HG03103 (cell line): ENCODE measurements around the gene ENTR1.

ENCODE experiments used
- ATAC-seq: cut with Tn5 transposase; IDR thresholded peaks from one replicate; pipeline ENCODE4 v1.9.1; 2021; ENCODE audit warnings: low read depth; ENCODE audit not compliant: unreplicated experiment

ENTR1 gene

DNA sequence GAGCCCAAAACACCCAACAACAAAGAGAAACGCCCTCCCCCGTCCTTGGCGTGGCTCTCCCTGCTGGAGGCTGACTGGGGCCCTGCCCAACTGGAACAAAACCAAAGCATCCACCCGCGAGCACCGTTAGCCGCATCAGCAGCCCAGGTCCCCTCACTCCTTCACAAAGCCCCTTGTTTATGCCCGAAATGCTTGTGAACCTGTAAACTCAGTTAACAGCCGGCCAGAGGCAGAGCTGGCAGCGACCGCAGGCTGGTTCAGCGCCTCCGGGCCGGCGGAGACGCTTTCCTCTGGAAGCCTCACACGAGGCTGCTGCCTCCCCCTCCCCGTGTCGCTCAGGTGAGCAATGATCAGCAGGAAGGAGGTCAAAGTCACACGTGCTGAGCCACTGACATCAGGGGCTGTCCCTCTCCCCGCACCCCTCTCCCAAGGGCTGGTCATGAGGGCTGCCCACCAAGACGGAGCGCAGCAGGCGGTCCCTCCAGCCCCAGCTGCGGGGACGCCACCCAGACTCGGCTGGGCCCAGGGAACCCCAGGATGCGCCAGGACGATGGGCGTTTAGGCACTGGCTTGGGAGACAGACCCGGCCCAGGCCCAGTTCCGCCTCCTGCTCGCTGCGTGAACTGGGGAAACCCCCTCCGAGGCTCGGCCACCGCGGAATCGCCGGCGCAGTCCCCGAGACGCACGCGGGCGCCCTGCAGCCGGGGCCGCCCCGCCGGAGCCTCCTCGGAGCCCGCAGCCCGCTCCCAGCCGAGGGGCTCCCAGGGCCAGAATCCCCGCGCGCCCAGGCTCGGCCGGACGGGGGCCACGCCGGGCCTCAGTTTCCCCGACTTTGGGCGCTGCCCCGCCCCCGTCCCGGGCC lies 11.0 kb downstream of the ENTR1 start:
- peak; percentile 15 for ATAC-seq

DNA sequence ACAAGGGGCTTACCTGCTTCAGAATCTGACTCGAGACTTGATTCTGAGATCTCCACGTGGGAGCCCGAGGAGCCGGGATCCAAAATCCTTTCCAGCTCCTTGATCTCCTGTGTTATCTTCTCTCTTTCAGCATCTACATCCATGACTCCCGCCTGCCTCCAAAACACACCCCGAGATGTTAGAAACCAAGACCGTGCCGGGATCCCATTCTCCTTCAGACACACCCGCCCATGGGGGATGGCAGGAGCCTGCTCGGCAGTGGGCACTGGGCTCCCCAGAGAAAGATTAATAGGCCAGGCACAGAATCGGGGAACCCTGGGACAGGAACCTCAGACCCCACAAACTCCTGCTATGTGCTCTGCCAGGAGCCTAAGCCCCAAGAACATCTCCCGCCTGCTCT lies 12.1 kb downstream of the ENTR1 start:
- ATAC-seq, result no peak

DNA sequence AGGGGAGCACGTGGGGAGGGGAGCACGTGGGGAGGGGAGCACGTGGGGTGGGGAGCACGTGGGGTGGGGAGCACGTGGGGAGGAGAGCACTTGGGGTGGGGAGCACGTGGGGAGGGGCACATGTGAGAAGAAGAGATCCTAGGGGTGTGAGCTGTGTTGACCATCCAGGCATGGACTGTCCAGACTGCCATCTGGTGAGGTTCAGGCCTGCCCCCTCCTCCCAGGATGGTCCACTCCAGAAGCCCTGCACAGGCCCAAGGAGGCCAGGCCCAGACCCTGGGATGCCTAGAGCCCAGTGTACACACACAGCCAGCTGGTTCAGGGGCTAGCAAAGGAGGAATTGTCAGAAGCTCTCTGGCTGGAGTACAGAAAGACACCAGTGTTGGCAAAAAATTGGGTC lies 12.8 kb downstream of the ENTR1 start:
- ATAC-seq, result no peak

DNA sequence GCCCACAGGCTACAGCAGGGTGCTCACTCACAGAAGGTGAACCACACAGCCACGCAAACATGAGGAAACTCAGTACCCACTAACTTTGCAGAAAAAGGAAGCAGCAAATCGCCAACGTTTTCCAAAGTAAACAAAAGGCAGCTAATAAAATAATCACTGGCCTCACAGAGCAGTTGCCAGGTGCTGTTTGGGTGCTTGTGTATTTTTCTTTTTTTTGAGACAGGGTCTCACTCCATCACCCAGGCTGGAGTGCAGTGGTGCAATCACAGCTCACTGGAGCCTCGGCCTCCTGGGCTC lies 14.2 kb downstream of the ENTR1 start:
- ATAC-seq, result no peak

DNA sequence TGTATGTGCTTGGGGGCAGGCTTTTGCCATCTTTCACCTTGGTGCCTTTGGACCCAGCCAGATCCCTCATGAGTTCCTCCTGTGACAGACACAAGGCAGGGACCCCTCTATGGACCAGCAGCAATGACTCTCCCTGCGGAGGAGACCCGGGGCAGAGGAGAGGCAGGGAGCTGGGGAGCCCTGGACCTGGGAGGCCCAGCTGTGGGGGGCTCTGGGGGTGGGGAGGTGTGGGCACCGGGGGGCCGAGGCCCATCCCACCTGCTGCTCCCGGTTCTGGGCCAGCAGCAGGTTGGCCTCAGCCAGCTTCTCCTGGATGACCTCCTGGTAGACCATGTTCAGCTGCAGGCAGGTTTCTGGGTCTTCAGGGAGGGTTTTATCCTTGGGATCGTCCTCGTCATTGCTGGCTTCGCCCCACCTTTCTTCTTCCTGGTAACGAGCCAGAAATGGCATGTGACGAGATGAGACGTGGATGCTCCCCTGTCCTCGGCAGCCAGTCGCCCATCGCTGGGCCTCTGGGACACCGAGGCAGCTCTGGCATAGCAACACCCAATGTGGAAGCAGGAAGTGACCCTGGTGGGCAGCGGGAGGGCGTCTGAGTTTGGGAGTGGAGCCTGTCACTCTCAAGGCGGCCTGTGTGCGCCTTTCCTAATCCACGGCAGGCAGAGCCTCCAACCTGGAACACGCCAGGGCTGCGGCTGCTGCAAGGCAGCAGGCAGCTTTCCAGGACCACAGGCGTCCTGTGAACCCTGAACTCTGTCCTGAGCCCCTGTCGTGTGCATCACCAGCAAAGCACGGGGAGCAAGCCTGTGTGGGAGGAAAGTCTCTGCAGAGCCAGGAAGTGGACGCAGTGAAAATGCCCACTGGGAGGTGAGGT lies 14.8 kb downstream of the ENTR1 start:
- ATAC-seq, result no peak

DNA sequence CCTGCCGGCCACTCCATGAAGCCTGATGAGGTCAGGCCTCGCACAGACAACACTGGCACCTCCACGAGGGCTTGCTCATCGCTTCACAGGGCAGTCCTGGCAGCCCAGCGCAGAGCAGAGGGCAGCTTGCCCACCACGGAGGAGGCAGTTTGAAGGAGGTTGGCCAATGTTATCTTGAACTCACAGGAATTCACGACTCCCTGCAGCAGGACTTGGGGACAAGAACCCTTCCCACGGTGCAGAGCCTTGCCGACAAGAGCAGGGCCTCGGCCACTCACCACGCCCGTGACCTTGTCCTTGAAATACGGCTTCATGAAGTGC lies 15.4 kb downstream of the ENTR1 start:
- ATAC-seq, result no peak

DNA sequence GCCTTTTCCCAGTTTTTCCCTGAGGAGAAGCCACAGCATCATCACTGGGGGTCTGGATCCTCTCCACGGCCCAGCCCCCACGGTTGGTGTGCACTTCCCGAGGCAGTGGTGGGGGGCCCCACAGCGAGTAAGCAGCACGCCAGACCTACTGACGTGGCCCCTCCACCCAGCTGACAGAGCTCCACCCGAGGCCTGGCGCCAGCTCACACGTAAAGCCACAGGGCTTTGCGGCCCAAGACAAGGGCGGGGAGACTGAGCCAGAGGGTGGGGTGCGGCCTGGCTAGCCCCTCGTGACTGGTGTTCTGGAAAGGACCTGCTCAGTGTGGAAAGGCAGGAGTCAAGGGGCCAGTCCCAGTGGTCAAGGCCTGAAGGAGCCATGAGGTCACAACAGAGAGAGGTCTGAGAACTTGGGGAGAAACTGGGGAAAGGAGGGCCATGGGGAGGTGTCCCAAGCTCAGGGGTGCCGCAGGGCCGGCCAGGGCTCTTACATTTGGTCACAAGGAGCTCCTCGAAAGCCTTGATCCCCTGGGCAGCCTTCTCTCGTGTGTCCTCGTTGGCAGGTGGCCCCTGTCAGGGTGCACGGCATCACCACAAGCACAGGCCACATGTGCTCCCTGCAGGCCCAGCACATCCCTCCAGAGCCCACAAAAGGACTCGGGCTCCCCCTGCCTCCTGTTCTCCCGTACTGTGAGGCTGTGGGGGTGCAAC lies 15.9 kb downstream of the ENTR1 start:
- no peak for ATAC-seq

DNA sequence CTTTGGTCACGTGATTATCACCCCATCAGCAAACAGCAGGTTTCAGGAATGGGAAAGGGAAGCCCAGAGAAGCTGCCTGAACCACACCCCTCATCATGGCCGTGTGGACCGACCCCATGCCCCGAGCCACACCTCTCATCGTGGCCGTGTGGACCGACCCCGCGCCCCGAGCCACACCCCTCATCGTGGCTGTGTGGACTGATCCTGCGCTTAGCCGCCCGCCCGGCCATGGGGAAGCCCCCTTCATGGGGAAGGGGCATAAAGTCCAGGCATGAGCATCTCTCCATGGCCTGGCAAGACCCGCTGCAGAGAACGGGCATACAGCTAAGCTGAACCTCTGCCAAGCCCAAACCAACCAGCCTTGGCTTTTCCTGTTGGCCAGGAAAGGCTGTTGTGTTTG lies 16.9 kb downstream of the ENTR1 start:
- ATAC-seq, result no peak

DNA sequence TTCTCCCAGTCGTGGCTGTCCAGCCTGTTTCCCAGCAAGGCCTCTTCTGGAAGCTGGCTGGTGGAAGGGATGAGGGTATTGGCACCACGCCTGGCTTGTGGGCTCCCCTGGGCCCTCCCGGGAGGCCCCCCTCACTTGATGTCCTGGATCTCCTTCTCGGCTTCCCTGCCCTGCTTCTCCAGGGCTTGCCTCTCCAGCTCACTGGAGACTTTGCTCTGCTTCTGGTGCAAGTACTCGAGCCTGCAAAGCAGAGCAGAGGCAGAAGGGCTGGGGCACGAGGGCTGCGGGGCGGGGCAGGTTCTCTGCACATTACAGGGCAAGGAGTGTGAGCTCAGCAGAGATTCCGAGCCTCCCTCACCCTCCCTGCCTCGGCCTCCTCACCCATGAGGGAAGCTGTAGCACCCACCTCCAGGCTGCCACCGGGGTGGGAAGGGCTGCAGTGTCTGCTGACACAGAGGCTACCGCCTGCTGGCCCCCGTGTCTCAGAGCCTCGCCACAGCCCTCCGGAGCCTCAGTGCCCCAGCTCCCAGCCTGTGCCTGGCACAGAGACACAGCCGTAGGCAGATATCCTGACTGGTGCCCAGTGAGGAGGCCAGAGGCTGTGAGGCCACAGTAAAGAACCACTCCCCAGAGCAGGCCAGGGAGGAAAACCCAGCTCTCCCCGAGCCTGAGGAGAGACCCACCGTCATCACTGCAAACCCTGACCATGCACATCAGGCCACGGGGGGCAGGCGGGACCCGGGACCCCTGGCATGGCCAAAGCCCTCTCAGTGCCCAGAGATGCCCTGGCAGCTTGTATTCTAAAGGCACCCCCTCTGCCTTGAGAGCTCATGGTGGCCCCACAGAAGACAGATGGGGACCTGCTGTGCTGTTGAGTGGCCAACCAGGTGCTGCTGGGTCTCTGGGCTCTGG lies 17.6 kb downstream of the ENTR1 start:
- no peak for ATAC-seq

DNA sequence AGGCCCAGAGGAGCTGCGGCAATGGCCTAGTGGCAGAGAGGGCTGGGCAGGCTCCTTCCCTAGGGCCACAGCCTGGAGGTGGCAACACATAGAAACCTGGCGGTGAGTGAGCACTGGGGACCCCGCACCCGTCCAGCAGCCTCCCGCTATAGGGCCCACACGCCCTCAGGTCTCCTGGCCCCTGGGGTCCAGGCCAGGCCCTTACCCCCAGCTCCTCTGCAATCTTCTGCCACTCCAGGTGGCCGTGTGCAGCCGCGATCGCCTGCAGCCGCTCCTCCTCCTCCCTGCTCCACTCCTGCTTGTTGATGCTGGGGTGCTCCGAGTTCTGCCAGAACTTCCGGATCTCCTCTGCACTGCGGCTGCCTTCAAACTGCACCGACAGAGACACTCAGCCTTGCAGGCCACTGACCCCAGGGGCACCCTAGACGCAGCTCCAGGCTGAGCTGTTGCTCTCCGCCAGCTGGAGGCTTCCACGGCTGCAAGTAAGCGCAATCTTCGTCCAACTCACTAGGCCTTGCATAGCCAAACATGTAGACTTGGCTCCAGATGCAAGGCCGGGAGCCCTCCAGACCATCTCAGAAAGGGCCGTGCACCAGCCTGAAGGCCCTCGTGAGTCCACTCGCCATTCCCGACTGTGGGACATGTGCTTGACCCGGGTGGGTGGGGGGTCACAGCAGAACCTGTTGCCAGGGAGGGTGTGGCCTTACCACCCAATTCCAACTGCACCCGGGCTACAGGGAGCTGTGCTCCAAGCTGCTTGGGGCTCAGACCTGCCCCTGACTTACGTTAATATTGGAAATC lies 18.5 kb downstream of the ENTR1 start:
- no peak for ATAC-seq

DNA sequence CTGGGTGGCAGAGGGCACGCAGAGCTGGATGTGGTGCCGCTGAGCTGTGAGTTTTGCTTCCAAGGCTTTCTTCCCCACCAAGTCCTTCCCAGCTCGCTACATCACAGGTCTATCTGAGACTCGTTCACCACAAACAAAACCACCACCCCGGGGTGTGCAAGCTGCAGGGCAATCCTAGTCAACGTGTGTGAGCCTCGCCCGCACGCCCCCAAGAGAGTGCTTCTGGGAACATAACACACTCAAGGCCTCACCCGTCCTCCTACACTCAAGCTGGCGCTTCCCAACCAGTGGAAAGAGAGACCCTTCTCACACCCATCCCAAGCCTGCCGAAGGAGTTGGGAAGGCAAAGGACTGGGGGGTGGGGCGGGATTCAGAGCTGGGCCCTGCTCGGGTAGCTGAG lies 21.0 kb downstream of the ENTR1 start:
- ATAC-seq, result no peak

DNA sequence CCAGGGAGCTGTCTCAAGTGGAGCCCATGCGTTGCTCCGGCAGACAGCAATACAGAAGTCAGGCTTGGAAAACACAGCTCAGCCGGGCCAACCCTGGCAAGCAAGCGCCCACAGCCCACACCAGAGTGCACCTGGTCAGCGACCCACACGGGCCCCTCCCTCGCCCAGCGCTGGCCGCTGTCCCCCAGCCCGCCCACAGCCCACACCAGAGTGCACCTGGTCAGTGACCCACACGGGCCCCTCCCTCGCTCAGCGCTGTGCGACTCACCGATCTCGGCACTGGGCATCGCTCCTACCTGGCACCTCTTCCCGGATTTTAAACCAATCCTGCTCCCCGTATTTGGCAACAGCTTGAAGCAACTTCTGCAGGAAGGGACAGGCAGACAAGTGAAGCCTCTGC lies 23.2 kb downstream of the ENTR1 start:
- no peak for ATAC-seq

DNA sequence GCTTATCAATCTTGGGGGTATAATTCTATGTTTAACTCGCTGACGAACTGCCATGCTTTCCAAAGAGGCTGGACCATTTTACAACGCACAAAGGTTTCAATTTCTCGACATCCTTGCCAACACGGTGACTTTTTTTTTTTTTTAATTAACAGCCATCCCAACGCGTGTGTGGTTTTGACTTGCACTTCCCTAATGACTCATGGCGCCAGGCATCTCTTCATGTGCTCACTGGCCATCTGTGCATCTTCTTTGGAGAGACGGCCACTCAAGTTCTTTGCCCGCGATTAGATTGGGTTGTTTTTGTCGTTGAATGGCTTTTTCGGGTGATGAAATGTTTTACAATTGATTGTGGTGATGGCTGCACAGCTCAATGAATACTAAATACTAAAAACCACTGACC lies 24.4 kb downstream of the ENTR1 start:
- no peak for ATAC-seq

DNA sequence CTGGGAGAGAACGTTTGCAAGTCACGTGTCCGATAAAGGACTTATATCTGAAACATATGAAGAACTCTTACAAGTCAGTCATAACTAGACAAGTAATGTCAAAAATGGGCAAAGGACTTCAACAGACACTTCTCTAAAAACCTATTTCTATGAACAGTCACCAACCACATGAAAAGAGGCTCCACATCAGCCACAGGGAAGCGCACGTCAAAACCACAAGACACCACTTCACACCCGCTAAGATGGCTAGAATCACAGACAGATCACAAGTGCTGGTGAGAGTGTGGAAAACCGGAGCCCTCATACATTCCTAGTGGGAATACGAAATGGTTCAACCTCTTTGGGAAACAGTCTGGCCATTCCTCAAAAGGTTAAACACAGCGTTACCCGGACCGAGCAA lies 25.4 kb downstream of the ENTR1 start:
- no peak for ATAC-seq

DNA sequence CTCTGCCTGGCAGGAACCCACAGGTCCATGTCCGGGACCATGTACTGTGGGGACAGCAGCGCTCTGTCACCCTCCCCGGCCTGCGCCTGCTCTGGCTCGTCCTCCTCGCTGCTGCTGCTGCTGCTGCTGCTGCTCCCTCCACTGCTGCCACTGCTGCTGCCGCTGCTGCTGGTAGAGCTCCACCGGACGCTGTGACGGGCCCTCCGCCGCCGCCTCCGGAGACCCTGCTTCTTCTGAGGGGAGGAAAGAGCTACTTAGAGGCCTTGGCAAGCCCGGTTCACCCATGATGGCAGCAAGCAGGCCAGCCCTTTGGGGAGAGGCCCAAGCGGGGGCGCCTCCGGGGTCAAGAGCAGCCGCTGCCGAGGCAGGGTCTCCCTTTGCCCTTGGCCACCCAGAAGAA lies 27.0 kb downstream of the ENTR1 start:
- ATAC-seq, result no peak

DNA sequence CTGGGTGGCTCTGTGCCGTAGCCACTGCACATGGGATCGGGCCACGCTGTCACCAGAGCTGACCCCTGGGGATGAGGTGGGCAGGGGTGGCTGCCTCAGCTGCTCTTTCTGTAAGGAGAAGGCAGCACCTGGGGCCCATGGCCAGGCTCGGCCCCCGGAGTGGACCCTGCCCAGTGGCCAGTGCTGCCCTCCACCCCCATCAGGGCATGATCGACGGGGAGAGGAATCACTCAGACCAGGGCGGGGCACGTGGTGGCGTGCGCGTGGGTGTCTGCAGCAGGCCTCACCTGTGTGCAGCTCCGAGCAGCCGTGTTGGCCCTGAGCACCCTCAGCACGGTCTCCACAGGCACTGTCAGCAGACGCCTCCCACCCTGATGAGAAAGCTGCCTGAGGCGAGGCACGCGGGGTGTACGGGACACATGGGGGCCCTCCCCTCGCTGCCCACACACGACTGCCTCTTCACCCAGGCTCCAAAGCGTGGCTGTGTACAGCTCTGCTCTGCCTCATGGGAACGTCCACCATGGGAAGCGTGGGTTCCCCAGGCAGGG lies 28.4 kb downstream of the ENTR1 start:
- ATAC-seq, result no peak

DNA sequence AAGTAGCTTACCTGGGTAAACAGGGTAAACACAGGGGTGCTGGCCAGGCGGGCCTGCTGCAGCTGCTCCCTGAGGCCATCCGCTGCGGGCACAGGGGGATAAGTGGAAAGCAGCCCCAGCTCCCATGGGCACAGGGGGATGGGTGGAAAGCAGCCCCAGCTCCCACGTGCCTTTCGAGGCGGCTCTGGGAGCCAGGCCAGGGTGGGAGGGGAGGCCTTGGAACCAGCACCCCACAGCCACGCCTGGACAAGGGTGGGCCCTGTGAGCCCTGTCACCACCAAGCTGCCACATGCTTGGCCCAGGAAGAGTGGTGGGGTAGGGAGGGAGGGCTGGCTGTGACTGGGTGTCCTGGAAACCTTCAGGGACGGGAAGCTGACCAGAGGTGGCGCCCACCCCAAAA lies 29.1 kb downstream of the ENTR1 start:
- ATAC-seq, result no peak

DNA sequence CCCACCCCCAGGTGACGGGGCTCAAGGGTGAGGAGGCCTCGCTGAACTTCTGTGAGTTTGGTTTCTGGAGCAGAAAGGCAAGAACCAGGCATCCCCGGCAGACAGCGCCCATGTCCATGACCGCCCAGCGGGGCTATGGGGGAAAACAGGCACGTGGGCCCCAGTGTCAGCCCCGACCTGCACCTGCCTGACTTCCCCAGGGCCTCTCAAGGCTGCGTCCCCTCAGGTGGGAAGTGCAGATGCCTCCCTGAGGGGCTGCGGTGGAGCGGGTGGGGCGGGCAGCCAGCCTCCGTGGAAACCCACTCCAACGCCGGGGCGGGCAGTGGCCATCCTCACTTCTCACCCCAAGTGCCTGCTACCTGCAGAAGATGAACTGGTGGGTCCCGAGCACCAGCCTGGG lies 30.0 kb downstream of the ENTR1 start:
- no peak for ATAC-seq

DNA sequence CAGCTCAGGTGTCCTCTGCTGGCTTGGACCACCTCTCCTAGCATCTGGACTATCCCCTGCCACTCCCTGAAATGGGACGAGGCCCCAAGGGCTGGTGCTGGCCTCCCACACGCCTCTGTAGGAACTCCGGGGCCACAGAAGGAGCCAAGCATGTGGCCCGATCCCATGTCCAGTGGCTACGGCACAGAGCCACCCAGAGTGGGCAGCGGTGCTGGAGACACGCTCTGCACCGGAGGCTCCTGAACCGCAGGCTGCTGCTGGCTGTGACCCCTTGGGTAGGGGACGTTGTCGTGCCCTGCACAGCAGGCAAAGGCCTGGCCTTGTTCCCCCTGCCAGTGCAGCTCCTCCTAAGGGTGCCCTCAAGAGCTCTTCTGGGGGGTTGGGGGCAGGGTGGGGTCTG lies 30.5 kb downstream of the ENTR1 start:
- ATAC-seq, result no peak
